A549 (cell line): ENCODE results near the gene FOXI3. TPM values are rescaled to one million over a fixed set of nuclear protein-coding genes. Genes with fewer than 3 reads are reported as not detected.
A peak's percentile ranks its signal among the peaks of the same experiment; 100 is the strongest.

Experiments
- ATAC-seq, 2 experiments: fragments of 200-7000 bp in 1 of 2; fragments of >200 bp in 1 of 2; cut with Nextera tagmentation in 1 of 2; cut with Tn5 transposase in 1 of 2; 3 replicates each; pipeline versions ENCODE4 v1.8.0 to v1.9.1; 2018 to 2020; ENCODE audit warnings: mild to moderate bottlenecking in 1 of 2, moderate library complexity in 1 of 2
- CTCF ChIA-PET: fragments of 300-600 bp; sonication (Branson Sonifier 250); formaldehyde crosslinking; extraction: SDS; loops from one replicate; lab custom pipeline; 2021; ENCODE audit warnings: antibody characterized with exemption, inconsistent platforms; lab: Yijun Ruan, JAX
- POLR2A ChIA-PET: fragments of 350-600 bp; formaldehyde crosslinking; extraction: SDS; loops from one replicate; lab custom pipeline; 2021; ENCODE audit warnings: antibody characterized with exemption, inconsistent platforms; lab: Yijun Ruan, JAX
- DNase-seq, 2 experiments: peaks; one replicate each; pipeline versions ENCODE4 v3.0.0 to v3.0.0-alpha.2; 2011 to 2016; ENCODE audit warnings: low read depth in 1 of 2, low spot score in 1 of 2
- FAIRE-seq: peaks from 2 replicates; lab custom pipeline; 2011; peaks lifted over from hg19 to GRCh38; lab: Jason Lieb, UNC
- H3K27ac ChIP-seq, 2 experiments: fragments of >200 bp; sonication (Bioruptor Twin); formaldehyde crosslinking; 3 replicates each; pipeline ENCODE4 v1.5.1; 2016 to 2017
- H3K4me1 ChIP-seq: fragments of >200 bp; sonication (Bioruptor Twin); formaldehyde crosslinking; 3 replicates; pipeline ENCODE4 v1.6.1; 2016
- H3K4me2 ChIP-seq: fragments of >200 bp; sonication (Bioruptor Twin); formaldehyde crosslinking; 3 replicates; pipeline ENCODE4 v1.6.1; 2016
- H3K4me3 ChIP-seq: fragments of >200 bp; sonication (Bioruptor Twin); formaldehyde crosslinking; 3 replicates; pipeline ENCODE4 v1.5.1; 2016
- H3K9me3 ChIP-seq: fragments of >200 bp; sonication (Bioruptor Twin); formaldehyde crosslinking; 3 replicates; pipeline ENCODE4 v1.6.1; 2016
- ATOH8 ChIP-seq: fragments of 250-450 bp; sonication (Bioruptor Pico); IDR thresholded peaks from 2 replicates; pipeline ENCODE4 v1.5.0; 2020; ENCODE audit warnings: low read depth, mild to moderate bottlenecking, moderate library complexity
- BCL3 ChIP-seq: fragments of >200 bp; sonication (Bioruptor Twin); formaldehyde crosslinking; IDR thresholded peaks from 3 replicates; pipeline ENCODE4 v1.6.1; 2016
- CEBPB ChIP-seq, 2 experiments: fragments of >200 bp in 1 of 2; sonication (Bioruptor Twin) in 1 of 2; formaldehyde crosslinking in 1 of 2; IDR thresholded peaks; 2 replicates each; pipeline ENCODE4 v1.6.1; 2012 to 2016
- E2F6 ChIP-seq: IDR thresholded peaks from 2 replicates; pipeline ENCODE4 v1.6.1; 2012; ENCODE audit warnings: low read depth, borderline replicate concordance
- ELK1 ChIP-seq: fragments of 150-350 bp; IDR thresholded peaks from 2 replicates; pipeline ENCODE4 v1.6.1; 2014; ENCODE audit warnings: low read depth, mild to moderate bottlenecking, low read length
- FOSL2 ChIP-seq, 2 experiments: fragments of 450-650 bp in 1 of 2; fragments of >200 bp in 1 of 2; sonication (Bioruptor Twin) in 1 of 2; formaldehyde crosslinking; IDR thresholded peaks; 2 replicates each; pipeline versions ENCODE4 v1.5.0 to v1.6.1; 2016 to 2020; ENCODE audit warnings: mild to moderate bottlenecking in 1 of 2, moderate library complexity in 1 of 2
- GATA3 ChIP-seq: IDR thresholded peaks from 2 replicates; pipeline ENCODE4 v1.6.1; 2012; ENCODE audit warnings: borderline replicate concordance
- HOXA7 ChIP-seq: fragments of 250-450 bp; sonication (Bioruptor Pico); IDR thresholded peaks from 2 replicates; pipeline ENCODE4 v1.5.0; 2020; ENCODE audit warnings: mild to moderate bottlenecking, moderate library complexity
- JUNB ChIP-seq: fragments of >200 bp; sonication (Bioruptor Twin); formaldehyde crosslinking; IDR thresholded peaks from 2 replicates; pipeline ENCODE4 v1.6.1; 2016
- KDM5A ChIP-seq: fragments of 200-600 bp; sonication (generic); IDR thresholded peaks from 2 replicates; pipeline ENCODE4 v1.6.1; 2016; ENCODE audit warnings: antibody characterized with exemption, mild to moderate bottlenecking
- MAFK ChIP-seq: fragments of 450-650 bp; IDR thresholded peaks from 2 replicates; pipeline ENCODE4 v1.6.1; 2014; ENCODE audit not compliant: partially characterized antibody
- MAX ChIP-seq: IDR thresholded peaks from 2 replicates; pipeline ENCODE4 v1.6.1; 2012
- MYC ChIP-seq: IDR thresholded peaks from 2 replicates; pipeline ENCODE4 v1.6.1; 2012; ENCODE audit warnings: mild to moderate bottlenecking, inconsistent platforms, low read length, improper control_type of control experiment, borderline replicate concordance
- NFE2L2 ChIP-seq: fragments of 150-350 bp; conservative IDR thresholded peaks from 2 replicates; pipeline ENCODE4 v1.6.1; 2014; ENCODE audit warnings: low read length
- NPAS2 ChIP-seq: fragments of 250-450 bp; sonication (Bioruptor Pico); IDR thresholded peaks from 2 replicates; pipeline ENCODE4 v1.8.0; 2022; ENCODE audit warnings: mild to moderate bottlenecking, moderate library complexity, borderline replicate concordance
- NR3C1 ChIP-seq: fragments of >200 bp; sonication (Bioruptor Twin); formaldehyde crosslinking; IDR thresholded peaks from 3 replicates; pipeline ENCODE4 v1.6.1; 2017
- PBX3 ChIP-seq: IDR thresholded peaks from 2 replicates; pipeline ENCODE4 v1.6.1; 2012
- POLR2A ChIP-seq: IDR thresholded peaks from 2 replicates; pipeline ENCODE4 v1.6.1; 2012; ENCODE audit warnings: mild to moderate bottlenecking, low read length
- RAD21 ChIP-seq, 2 experiments: fragments of >200 bp in 1 of 2; sonication (Bioruptor Twin) in 1 of 2; formaldehyde crosslinking in 1 of 2; IDR thresholded peaks in 1 of 2; conservative IDR thresholded peaks in 1 of 2; 2 replicates in 1 of 2; 3 replicates in 1 of 2; pipeline ENCODE4 v1.6.1; 2012 to 2018; ENCODE audit warnings: inconsistent platforms in 1 of 2
- RARB ChIP-seq: fragments of 250-450 bp; sonication (Bioruptor Pico); IDR thresholded peaks from 2 replicates; pipeline ENCODE4 v1.8.0; 2021; ENCODE audit warnings: mild to moderate bottlenecking, moderate library complexity
- RFX5 ChIP-seq: fragments of 450-650 bp; IDR thresholded peaks from 2 replicates; pipeline ENCODE4 v1.7.1; 2014; ENCODE audit warnings: antibody characterized with exemption, mild to moderate bottlenecking, moderate library complexity
- RNF2 ChIP-seq: fragments of 200-600 bp; sonication (generic); IDR thresholded peaks from 2 replicates; pipeline ENCODE4 v1.6.1; 2016; ENCODE audit warnings: low read depth, mild to moderate bottlenecking, antibody characterized with exemption, moderate library complexity, borderline replicate concordance
- USF2 ChIP-seq: fragments of 450-650 bp; IDR thresholded peaks from 2 replicates; pipeline ENCODE4 v1.6.1; 2014; ENCODE audit warnings: antibody characterized with exemption
- ZFP36 ChIP-seq: fragments of 450-650 bp; IDR thresholded peaks from 2 replicates; pipeline ENCODE4 v1.6.1; 2014; ENCODE audit warnings: borderline replicate concordance; ENCODE audit not compliant: partially characterized antibody
- WGBS: methylation state at CpG from one replicate; pipeline ENCODE4 v1.1.6; 2017; ENCODE audit errors: missing lambda C conversion rate; 5-methylcytosine and 5-hydroxymethylcytosine counted together
- polyA plus RNA-seq, 4 experiments: library from polyadenylated mRNA; depleted of rRNA in 3 of 4; stranded (reverse); fragments of >200 nt; fragmentation: RNase III in 1 of 4; extraction: RNeasy Plus Mini Kit Qiagen cat#74134 plus additional on column Dnase treatment in 1 of 4; gene quantifications; 2 replicates in 3 of 4; 3 replicates in 1 of 4; pipeline ENCODE4 v1.2.3, GENCODE V29; 2011 to 2017

FOXI3 gene
- polyA plus RNA-seq, 2 of the 4 experiments (the other 2 are of a cell fraction), result not detected

- 48% methylated on average over 4 of the region's 4 CpGs for WGBS
- CTCF ChIA-PET, result no interaction called here
- POLR2A ChIA-PET, result no interaction called here
- DNase-seq (no peak), FAIRE-seq (no peak), ATAC-seq (no peak)
- Histone ChIP-seq H3K4me1 (no peaks in the 10 kb centered on the region), H3K4me2 (no peak overlapping the region), H3K27ac (no peak overlapping the region), H3K9me3 (no peaks in the 10 kb centered on the region), H3K4me3 (no peak overlapping the region)
- no peak for TF ChIP-seq NPAS2 (CRISPR knock-in tag)
- no peak for TF ChIP-seq NFE2L2
- no peak for TF ChIP-seq RNF2
- TF ChIP-seq MYC, result no peak
- no peak for TF ChIP-seq ATOH8
- no peak for TF ChIP-seq POLR2A
- no peak for TF ChIP-seq PBX3
- no peak for TF ChIP-seq JUNB
These were observed 9.0 kb downstream of the FOXI3 start for GRCh38 chr2:88443353-88443938.

- ChIA-PET CTCF (interaction anchor here (0.6 kb wide), 1 partner anchor 164 kb away, joined by 3 read pairs; no protein-coding TSS in a partner anchor), POLR2A (no interaction called here)
- no peak overlapping the region for H3K27ac ChIP-seq
- no peak for ATAC-seq
- no peak for DNase-seq
- H3K4me2 ChIP-seq, result no peak overlapping the region
- 65% methylated on average over 4 of the region's 4 CpGs for WGBS
- FAIRE-seq, result no peak
- no peaks in the 10 kb centered on the region for H3K4me1 ChIP-seq
- TF ChIP-seq MAFK (peak; percentile 84), GATA3 (no peak)
- no peak overlapping the region for H3K4me3 ChIP-seq
- H3K9me3 ChIP-seq, result no peaks in the 10 kb centered on the region
These were observed 10.0 kb downstream of the FOXI3 start for GRCh38 chr2:88442473-88442872.

- DNase-seq (no peak), FAIRE-seq (no peak), ATAC-seq (0 out of 6 replicates have a peak, but pooled peaks of 1 of the 2 experiments have one; percentile 21)
- Histone ChIP-seq H3K4me3 (no peak overlapping the region), H3K4me1 (no peaks in the 10 kb centered on the region), H3K4me2 (no peak overlapping the region), H3K9me3 (no peaks in the 10 kb centered on the region), H3K27ac (no peak overlapping the region)
- TF ChIP-seq PBX3 (no peak), RARB (CRISPR knock-in tag) (no peak), MAX (no peak), ELK1 (no peak), HOXA7 (CRISPR knock-in tag) (no peak), CEBPB (IDR thresholded peaks at IDR 0.05) (no peak), USF2 (no peak), RFX5 (no peak), ZFP36 (no peak), ATOH8 (no peak), KDM5A (no peak), NR3C1 (no peak), E2F6 (no peak), RAD21 (conservative IDR thresholded peaks at IDR 0.05 in 1 of 2, IDR thresholded peaks at IDR 0.05 in 1 of 2) (no peak), BCL3 (no peak), FOSL2 (IDR thresholded peaks at IDR 0.05) (no peak), FOSL2 (CRISPR knock-in tag; IDR thresholded peaks at IDR 0.05) (no peak)
- 30% methylated on average over 5 of the region's 5 CpGs for WGBS
- ChIA-PET POLR2A (no interaction called here), CTCF (interaction anchor here (0.6 kb wide), 1 partner anchor 164 kb away, joined by 3 read pairs; no protein-coding TSS in a partner anchor)
These were observed 10.4 kb downstream of the FOXI3 start for GRCh38 chr2:88442061-88442460.
